ENCODE measurements around the gene PCDH12.
A peak's percentile ranks its signal among the peaks of the same experiment; 100 is the strongest.

Gene PCDH12

DNA sequence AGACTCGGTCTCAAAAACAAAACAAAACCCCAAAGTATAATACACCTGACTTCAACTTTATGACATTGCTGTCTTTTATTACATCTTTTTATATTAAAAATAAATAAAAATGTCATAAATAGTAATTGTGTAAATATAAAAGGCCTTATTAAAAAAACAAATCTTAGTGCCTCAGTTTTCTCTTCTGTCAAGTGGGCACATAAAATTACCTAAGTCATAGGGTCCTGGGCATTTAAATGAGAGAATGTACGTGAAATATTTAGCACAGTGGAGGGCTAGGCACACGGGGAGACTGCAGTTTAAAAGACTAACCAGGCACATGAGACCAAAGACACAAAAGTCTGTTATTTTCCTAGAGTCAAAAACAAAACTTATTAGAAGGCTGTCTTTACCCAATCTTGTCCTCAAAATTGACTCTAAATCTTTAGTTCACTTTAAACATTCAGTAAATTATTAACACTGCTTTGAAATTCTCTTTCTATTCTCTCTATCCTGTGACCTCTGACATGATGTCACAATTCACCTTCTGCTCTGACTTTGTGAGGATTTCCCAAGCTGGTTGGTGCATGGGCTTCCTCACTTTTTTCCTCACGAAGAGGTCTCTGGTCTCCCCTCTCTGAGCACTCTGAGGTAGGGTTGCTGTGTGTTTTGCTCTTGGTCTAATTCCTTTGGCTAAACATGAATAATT is 8.4 kb upstream of the PCDH12 start:
- no peak for DNase-seq

DNA sequence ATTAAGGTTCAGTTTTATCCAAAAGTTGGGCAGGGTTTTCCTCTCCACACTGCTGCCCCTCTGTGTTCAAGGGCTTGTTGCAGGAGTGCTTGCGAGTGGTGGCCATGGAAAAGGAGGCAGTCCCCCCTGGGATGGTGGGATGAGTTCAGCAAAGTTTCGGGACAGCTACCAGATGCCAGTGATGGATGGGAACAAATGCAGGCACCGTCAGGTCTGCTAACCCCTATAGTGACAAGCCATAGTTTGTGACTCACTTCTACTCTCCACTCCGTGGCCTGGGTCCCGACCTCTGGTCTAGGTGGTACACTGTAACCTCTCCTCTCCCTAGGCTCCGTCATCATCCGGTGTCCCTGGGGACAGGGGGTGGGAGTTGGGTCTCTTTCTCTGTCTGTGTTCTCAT is 7.1 kb upstream of the PCDH12 start:
- DNase-seq: no peak

DNA sequence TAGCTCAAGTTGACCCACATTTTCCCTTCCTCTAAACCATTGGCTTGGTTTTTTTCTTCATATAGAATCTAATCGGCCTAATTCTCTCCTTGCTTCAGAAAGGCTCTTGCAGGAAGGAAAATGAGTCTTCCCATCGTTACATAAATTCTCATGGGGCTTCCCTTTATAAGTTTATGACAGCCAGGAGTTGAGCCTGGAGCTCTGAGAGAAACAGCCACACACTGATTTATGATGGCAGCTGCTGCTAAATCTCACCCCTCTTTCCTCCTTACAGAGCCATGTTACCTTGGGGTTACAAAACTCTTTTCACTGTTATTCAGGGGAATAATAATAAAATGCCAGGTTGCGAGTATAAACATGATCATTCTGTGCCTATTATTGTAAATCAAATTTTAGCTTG is 5.7 kb upstream of the PCDH12 start:
- DNase-seq: peak; percentile 28

DNA sequence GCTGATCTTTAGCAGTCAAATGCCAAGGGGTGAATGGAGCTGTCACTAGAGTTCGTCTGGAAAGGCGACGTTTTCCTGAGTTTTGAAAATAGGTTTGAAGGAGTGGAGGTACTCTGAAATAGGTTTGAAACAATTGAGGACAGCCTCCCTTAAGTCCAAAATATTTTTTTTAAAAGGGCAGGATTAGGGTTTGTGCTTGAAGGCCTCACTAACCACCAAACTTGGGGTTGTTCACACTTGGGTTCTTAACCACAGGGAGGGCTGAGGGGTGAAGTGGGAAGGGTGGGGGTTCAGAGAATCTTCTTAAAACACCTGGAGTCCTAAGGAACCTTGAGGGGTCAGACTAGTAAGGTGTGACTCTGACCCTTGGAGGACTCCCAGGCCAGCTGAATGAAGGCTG is 3.5 kb upstream of the PCDH12 start:
- DNase-seq: peak; percentile 13

DNA sequence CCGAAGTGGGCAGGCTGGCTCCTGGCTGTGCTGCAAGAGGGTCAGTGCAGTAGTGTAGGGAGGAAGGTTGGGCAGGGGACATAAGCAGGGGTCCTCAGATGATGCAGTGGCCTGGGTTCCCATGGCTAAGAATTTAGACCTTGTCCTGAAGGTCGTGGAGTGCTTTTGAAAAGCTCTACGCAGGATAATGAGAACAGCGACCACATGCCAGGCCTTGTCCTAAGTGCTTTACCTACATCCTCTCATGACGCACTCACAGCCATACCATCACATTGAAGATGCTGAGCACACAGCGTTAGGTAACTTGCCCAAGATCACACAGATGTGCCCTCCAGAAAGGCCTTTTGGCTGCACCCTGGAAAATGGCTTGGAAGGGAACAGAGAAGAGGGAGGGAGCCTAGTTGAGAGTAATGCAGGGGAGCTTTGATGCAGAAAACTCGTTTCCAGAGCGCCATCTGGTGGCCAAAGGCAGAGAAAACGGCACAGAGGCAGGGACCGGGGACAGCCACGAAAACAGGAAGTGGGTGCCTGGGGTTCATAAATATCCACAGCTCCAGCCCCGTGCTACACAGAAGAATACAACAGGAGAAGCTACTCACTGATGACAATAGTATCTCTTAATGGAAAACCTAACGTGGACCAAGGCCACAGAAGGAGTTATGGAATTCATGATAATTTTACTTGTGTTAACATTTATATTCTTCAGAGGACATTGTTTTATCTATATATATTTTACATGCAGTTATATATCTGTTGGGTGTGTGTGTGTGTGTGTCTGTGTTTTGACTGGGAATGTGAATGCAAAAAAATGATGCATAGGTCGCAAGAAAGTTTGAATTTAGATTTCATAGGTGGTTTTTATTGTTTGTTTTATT is 2.7 kb upstream of the PCDH12 start:
- DNase-seq: peak; percentile 97

DNA sequence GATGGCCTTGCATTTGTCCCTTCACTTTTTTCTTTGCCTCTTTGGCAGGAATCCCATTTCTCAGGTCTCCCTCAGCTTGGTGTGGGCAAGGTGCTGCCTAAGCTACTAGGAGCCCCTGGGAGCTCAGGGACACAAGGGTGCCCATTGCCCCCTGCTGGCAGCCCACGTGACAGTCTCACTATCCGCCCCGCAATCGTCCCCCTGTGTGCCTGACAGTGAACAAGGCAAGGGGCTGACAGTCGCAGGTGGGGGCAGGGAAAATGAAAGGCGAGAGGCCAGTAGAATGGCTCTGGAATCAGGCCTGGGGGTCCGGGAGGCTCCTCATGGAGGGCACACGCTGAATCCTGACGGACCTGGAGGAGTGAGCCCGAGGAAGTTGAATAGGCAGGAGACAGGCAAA is 2.0 kb upstream of the PCDH12 start:
- peak; percentile 6 for DNase-seq

DNA sequence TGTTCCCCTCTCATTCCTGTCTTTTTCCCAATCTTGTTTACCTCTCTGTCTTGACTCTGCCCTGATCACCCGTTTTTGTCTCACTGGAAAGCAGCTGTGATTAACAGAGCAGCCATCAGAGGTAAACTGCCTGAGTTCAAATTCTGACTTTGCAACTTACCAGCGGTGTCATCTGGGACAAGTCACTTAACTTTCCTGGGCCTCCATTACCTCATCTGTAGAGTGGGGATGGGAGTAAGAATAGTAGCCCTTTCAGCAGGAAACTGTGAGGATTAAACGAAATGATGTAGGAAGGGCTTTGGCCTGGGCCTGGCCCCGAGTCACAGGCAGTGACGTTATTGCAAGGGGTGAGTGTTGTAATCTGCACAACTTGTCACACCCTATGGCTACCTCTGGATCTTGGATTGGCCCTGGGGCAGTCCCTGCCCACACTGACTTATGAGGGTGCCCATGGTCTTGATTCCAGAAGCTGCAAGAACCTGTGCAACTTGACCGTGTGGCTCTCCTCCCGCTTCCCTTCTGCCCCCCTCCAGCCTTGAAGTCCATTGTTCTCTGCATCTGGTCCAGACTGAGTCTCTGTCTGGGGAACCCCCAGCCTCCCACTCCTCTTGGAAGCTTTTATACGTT is 657 bp upstream of the PCDH12 start:
- no peak for DNase-seq

DNA sequence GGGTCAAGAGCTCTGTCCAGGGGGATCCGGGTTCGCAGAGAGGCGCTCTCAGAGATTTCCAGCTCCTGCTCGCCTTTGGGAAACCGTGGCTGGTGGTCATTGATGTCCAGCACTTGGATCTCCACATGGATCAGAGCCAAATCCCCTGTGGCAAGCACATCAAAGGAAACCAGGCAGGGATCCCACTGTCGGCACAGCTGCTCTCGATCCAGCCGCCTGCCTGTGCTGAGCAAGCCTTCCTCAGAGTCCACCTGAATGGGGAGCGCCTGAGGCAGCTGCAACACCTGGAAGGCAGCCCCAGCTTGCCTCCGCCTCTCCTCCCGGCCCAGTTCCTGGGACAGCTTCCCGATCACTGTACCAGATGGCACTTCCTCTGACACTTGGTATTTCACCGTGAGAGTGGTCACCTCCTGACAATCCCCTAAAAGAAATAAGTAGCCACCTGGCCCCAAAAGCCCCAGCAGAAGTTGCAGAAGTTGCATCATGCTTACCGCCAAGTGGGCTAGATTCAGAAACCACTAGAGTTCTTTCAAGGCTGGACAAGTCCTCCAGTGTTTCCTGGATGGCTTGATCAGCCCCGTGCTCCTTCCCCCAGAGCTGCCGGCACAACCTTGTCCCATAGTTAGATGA is 520 bp downstream of the PCDH12 start:
- DNase-seq: no peak

DNA sequence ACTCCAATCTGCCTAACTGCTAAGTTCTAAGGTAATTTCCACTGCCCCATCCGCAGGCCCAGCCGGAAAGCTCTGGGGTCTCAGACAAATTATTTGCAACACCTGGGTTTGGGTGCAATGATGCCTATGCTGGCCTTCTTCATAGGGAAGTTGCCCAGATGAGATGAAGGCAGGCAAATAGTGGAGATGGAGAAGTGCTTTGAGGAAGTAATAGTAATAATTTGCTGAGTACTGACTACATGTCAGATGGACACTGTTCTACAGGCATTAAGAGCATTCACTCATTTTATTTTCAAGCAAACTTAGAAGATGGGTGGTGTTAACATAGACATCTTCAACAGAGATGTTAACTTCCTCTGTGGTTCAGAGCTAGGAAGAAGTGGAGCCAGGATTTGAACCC is 3.8 kb downstream of the PCDH12 start:
- no peak for DNase-seq

DNA sequence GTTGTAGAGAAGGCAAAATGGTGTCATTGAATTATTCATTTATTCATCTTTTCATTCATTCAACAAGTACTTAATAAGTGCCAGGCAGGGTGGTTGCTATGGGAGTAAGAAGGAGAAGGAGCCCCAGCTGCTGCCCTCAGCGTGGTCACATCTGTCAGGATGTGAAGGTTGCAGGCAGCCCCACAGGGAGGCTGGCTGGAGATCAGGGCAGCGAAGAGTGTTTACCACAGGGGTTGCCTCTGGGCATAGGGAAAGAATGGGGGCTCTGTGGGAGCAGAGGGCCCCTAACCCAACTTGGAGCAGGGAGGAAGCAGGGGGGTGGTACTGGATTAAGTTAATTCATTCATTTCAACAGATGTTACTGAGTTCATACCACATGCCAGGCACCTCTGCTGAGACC is 6.0 kb downstream of the PCDH12 start:
- peak; percentile 16 for DNase-seq

DNA sequence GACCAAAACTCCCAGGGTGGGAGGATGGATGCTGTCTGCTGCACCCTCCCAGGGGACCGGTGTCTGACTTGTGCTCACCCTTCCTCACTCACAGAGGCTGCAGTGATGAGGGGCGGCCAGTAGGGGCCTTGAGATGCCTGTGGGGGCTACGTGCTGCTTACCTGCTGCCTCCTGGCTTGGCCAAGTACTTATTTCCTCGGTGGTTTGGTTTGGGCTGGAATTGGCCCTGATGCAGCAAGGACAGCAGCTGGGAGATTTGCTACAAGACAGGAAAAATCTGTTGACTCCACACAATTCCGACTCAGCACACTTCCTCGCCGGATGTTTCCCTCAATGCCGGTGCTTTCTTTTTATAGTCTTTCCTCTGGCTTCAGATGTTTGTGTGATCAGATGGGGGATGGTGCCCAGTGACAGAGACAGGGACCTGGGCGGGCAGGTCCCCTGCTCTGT is 6.6 kb downstream of the PCDH12 start:
- DNase-seq: peak; percentile 42

DNA sequence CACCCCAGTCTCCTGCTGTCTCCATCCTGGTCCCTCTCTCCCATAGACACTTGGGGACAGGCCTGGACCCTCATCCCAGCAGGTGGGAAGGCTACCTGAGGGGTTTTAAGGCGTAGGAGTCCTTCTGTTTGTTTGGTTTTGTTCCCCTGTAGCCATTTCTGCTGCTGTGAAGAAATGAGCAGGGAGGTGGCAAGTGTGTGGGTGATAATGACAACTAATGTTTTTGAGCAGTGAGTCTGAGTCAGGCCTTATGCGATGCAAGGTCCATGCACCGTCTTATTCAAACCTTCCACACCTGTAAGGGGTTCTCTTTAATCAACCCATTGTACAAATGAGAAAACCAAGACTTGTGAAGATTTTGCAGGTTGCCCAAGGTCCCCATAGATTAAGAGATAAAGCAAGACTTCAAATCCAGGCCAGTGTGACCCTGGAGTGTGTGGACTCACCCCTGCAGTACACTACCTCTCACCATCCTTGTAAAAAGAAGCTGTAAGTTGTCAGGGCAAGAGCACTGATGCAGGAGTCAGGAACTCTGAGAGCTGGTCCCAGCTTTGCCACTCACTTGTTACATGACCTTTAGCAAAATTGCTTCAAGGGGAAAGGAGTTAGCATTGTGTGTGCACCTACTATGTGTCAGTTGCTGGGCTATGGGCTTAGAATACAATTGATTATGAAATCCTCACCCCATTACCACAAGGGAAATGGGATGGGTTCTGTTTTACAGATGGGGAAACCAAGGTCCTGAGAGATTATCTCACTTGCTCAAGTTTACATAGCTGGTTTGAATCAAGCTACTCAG is 7.6 kb downstream of the PCDH12 start:
- no peak for DNase-seq

DNA sequence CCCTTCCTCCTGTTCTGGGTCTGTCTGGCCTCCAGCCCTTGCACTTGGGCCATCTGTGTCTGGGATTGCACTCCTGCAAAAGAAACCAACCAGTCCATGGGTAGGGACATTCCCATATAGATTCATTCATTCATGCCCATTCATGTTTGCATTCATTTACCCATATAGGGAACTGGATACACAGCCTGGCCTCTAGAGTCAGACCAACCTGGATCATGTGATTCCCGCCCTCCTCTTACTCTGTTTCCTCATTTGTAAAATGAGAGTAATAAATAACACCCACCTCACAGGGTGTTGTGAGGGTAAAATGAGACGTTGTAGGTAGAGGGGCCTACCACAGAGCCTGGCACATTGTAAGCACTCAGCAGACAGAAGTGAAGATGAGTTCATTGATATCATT is 8.5 kb downstream of the PCDH12 start:
- no peak for DNase-seq

DNA sequence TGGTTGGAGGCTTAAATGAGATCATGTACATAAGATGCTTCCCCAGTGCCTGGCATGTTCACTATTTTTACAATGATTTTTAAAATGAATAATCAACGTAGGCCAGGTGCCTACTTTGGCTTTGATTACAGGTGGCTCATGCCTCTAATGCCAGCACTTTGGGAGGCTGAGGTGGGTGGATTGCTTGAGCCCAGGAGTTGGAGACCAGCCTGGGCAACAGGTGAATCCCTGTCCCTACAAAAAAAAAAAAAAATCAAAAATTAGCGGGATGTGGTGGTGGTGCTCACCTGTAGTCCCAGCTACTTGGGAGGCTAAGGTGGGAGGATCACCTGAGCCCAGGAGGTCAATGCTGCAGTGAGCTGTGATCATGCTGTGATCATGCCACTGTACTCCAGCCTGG is 9.2 kb downstream of the PCDH12 start:
- no peak for DNase-seq

DNA sequence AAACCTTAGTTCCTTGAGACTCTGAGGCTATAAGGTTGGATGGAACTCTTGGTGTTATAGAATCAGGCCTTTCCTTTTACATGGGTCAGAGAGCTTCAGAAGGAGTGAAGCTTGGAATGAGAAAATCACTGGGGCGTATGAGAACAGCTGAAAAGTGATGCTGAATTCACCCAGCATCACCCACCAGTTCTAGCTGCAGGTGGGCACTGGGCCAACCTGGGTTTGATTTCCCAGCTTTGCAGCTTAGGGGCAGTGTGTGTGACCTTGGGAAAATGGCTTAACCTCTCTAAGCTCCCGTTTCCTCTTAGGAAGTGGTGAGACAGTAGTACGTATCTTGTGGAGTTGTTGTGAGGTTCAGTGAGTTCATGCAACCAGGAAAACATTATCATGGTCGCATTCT is 10.7 kb downstream of the PCDH12 start:
- peak; percentile 79 for DNase-seq

DNA sequence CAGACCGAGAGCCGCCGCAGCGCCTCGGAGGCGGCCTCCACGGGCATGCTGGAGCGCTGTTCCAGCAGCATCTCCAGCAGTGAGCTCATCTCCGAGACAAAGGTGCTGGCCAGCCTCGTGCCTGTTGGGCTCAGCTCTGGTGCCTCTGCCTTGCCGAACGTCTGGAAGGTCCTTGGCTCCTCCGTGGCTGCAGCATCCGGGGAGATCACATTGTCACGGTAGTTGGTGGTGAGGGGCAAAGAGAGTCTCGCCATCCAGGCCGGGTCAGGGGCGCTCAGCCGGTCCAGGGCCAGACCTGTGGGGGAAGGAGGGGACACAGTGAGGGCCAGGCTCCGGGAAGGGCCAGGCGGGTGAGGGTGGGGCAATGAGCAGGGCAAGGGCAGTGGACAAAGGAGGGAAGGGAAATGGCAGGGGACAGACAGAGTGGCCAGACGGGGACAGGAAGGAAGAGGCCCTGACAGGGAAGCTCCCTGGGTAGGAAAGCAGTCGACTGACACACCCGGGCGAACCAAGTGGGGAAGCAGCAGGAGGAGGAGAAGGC is 12.4 kb downstream of the PCDH12 start:
- peak; percentile 74 for DNase-seq

DNA sequence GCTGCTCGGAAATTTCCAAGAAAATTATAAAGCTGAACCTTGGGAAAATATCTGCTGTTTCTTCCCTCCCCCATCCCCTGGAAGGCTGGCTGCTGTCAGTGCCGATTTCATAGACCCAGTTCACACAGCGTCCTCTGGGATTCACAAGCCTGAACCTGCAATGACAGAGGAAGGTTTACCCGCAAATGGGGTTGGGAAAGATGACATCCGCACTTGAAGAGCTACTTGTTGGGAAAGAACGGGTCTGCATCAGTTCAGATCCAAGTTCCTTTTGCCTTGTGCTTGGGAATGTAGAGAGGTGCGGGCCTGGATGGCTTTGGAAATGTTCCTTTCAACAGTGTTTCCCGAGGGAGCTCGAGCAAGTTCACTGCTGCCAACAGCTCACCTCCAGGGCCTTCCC is 13.9 kb downstream of the PCDH12 start:
- peak; percentile 68 for DNase-seq

DNA sequence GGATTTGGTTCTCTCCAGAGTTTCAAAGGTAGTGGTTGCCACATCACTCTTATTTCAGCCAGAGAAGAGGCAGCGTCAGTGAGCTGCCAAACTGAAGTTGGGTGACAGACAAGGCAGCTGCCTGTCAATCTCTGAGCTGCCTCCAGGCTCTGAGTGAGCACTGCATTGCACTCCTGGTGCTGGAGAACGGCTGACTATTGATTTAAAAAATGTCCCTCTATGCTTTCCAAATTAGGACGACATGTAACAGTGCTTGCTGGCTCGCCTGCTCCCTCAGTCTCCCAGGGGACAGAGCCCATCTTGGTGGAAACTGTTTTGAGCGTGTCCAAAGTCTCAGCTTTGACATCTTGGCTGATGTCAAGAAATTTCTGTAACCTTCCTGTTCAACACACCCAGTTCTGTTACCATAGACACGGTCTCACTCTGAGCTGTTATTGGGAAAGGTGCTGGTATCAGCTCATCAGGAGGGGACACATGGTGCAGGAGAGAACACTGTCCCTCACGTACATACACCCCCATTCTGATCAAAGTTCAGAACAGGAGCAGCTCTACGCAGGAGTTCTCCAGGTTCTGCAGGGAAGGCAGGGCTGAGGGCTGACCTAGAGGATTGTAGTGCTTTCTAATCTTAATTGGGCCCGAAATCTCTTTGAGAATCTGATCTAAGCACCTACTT is 15.7 kb downstream of the PCDH12 start:
- peak; percentile 14 for DNase-seq

DNA sequence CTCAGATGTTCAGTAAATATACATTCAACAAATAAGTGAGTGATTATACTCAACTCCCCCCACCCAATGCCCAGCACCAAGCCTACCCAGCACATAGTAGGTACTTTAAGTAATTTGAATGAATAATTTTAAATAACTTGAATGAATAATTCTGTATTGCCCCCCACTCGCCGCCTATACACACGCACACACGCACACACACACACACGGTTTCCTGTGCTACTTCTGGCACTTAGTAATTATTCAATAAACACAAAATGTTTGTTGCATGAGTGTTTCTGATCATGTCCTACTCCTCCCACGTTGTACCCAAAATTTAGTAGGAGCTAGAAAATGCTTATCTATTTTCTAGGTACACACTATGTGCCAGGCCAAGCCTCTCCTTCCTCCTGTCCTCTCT is 16.2 kb downstream of the PCDH12 start:
- DNase-seq: no peak

DNA sequence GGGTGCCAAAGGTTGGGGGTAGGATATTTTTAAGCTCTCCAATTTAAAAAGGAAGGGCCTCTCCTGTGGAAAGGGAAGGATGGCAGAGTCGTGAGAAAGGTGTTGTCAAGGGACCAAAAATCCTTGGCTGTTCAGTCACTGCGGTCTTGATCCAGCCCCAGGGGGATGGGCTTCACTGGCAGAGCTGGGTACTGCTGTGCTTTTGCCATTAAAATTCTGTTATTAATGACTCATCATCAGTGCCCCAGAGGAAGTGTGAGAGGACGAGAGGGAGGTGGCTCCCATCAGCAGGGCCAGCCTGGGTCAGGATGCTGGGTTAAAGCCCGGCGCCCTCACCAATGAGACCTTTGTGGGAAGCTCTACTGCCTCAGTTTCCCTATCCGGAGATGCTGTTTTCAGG is 16.7 kb downstream of the PCDH12 start:
- peak; percentile 6 for DNase-seq

DNA sequence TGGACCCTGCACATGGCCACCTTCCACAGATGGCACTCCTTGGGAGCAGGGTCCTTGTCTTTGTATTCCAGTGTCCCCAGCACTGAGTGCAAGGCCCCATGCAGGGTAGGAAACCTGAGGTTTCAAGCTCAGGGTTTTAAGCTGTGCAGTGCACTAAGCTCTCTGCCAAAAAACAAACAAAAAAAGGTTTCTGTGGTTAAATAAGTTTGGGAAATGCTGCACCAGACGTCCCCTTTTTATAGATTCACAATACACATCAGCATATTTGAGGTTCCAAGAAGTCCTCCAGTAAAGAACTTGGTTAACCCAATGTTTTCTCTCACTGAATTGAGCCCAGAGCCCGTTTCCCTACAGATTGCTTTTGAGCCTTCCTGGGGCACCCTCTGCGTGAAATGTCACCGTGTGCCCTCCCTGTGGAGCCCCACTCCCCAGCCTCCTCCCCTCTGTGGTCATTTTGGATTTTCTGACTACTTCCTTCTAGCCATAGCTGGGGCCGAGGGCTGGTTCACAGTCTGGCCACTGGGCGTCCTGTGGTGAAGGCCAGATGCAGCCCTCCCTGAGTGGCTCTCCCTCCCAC is 17.2 kb downstream of the PCDH12 start:
- peak; percentile 4 for DNase-seq
